ENCODE data around the gene FBN2.
A peak's percentile ranks its signal among the peaks of the same experiment; 100 is the strongest.

Gene FBN2

DNA sequence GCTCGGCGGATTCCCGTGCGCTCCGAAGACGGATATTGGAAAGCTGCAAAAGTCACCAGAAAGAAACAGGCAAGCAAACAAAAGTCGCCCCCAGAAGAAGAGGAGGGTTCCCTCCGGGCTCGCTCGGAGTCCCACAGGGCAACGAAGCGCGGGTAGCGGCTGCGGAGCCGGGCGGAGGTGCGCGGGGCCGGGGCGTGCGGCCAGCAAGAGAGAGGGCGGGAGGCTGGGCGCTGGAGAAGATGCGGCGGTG is at the start of gene FBN2:
TSS of gene FBN2 (minus strand) at position 246 of the 250 bp plus-strand sequence. CDS start 642 bp downstream, outside the sequence.
- H3K27me3 ChIP-seq (ENCODE audit: control insufficient read depth in 1 of 2, insufficient read depth in 2 of 2, low read length in 2 of 2): peaks cover 23 to 26% of the 10 kb centered on the region in 2 donors
- no peaks in the 10 kb centered on the region for H3K36me3 ChIP-seq (ENCODE audit: insufficient read depth, low read length)
- no peak within 1 kb of the TSS for H3K9ac ChIP-seq (ENCODE audit: low read length)
- H3K4me3 ChIP-seq (ENCODE audit: low read depth in 1 of 2, low read length in 2 of 2): peak within 1 kb of the TSS; percentile 58 to 69
- H3K4me1 ChIP-seq (ENCODE audit: insufficient read depth, low read length): peaks cover 9% of the 10 kb centered on the region
- no peaks in the 10 kb centered on the region for H3K9me3 ChIP-seq (ENCODE audit: low read length)
- H3K27ac ChIP-seq (ENCODE audit: low read depth, low read length): peak within 1 kb of the TSS; percentile 68

DNA sequence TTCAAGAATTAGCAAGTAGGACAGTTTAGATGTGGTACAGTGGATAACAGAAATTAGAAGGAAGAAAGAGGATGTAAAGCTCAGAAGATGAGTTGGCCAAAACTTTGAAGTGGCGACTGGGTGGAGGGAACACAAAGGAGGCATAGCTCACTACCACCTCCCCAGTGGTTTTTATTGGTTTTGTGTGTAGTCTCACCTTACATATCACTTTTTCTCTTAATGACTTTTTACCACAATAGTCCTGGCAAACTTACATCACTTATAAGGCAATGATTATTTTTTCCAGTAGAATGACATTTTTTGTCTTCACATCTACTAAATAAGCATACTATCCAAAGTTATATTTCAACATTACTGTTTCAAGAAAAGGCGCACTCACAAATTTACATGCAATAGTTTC is 49.2 kb upstream of the FBN2 start:
- Histone ChIP-seq H3K9me3 (ENCODE audit: low read length) (no peaks in the 10 kb centered on the region), H3K27ac (ENCODE audit: low read depth, low read length) (no peak overlapping the region), H3K9ac (ENCODE audit: low read length) (no peak overlapping the region), H3K27me3 (ENCODE audit: control insufficient read depth in 1 of 2, insufficient read depth in 2 of 2, low read length in 2 of 2) (no peaks in the 10 kb centered on the region), H3K36me3 (ENCODE audit: insufficient read depth, low read length) (no peaks in the 10 kb centered on the region), H3K4me3 (ENCODE audit: low read depth in 1 of 2, low read length in 2 of 2) (no peak overlapping the region), H3K4me1 (ENCODE audit: insufficient read depth, low read length) (no peaks in the 10 kb centered on the region)

DNA sequence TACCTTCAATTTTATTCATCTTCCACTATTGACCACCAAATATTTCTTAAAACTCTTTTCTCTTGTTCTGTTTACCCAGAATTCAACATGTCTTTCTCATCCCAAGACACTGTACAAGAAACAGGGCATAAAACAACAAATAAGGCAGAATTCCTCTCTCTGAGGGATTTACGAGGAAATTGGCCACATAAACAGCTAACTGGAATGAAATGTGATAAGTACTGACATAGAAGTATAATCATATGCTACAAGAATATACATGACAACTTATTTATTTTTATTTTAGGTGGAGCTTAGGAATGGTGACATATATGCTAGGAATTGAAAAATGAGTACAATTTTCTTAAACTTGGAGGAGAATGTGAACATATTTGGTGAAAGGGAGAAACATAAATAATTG is 48.8 kb upstream of the FBN2 start:
- H3K4me1 ChIP-seq (ENCODE audit: insufficient read depth, low read length): no peaks in the 10 kb centered on the region
- no peak overlapping the region for H3K9ac ChIP-seq (ENCODE audit: low read length)
- no peaks in the 10 kb centered on the region for H3K27me3 ChIP-seq (ENCODE audit: control insufficient read depth in 1 of 2, insufficient read depth in 2 of 2, low read length in 2 of 2)
- no peaks in the 10 kb centered on the region for H3K36me3 ChIP-seq (ENCODE audit: insufficient read depth, low read length)
- no peak overlapping the region for H3K4me3 ChIP-seq (ENCODE audit: low read depth in 1 of 2, low read length in 2 of 2)
- H3K27ac ChIP-seq (ENCODE audit: low read depth, low read length): no peak overlapping the region
- no peaks in the 10 kb centered on the region for H3K9me3 ChIP-seq (ENCODE audit: low read length)

DNA sequence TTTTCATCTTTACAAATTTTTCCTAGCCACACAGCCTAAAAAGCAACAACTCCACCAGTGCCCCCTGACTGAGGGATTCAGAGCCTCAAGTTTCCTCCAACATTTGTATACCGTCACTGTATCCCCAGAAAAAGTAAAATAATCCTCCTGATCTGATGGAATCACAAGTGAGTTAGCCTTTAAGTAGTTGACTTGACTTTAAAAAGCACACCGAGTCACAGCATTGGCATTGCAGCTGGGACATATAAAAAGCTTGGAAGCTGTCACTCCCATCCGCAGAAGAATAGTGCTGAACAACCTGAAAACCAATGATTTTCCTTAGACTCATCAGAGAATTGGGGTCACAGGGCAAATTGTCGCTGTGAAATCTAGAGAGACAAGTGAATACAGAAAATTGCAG is 41.6 kb upstream of the FBN2 start:
- no peak overlapping the region for H3K27ac ChIP-seq (ENCODE audit: low read depth, low read length)
- H3K9ac ChIP-seq (ENCODE audit: low read length): no peak overlapping the region
- H3K36me3 ChIP-seq (ENCODE audit: insufficient read depth, low read length): no peaks in the 10 kb centered on the region
- H3K4me1 ChIP-seq (ENCODE audit: insufficient read depth, low read length): no peaks in the 10 kb centered on the region
- no peaks in the 10 kb centered on the region for H3K9me3 ChIP-seq (ENCODE audit: low read length)
- H3K27me3 ChIP-seq (ENCODE audit: control insufficient read depth in 1 of 2, insufficient read depth in 2 of 2, low read length in 2 of 2): no peaks in the 10 kb centered on the region
- no peak overlapping the region for H3K4me3 ChIP-seq (ENCODE audit: low read depth in 1 of 2, low read length in 2 of 2)

DNA sequence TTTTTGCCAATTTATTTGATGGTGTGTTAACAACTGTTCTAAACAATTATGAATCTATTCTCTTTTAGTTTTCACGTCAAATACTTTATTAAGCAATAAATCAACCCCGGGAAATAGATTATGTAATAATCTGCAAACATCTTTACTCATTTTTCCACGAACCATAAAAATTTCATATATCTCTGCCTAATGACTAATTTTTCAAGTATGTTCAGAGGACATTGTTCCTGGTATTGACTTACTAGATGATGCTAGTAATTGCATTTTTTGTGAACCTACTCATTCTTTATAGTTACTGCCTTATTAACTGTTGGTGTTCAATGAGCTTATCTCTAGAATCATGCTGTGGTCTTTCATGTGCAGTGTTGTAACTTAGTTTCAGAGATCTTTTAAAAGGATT is 41.0 kb upstream of the FBN2 start:
- Histone ChIP-seq H3K27me3 (ENCODE audit: control insufficient read depth in 1 of 2, insufficient read depth in 2 of 2, low read length in 2 of 2) (no peaks in the 10 kb centered on the region), H3K36me3 (ENCODE audit: insufficient read depth, low read length) (no peaks in the 10 kb centered on the region), H3K9me3 (ENCODE audit: low read length) (no peaks in the 10 kb centered on the region), H3K9ac (ENCODE audit: low read length) (no peak overlapping the region), H3K27ac (ENCODE audit: low read depth, low read length) (no peak overlapping the region), H3K4me1 (ENCODE audit: insufficient read depth, low read length) (no peaks in the 10 kb centered on the region), H3K4me3 (ENCODE audit: low read depth in 1 of 2, low read length in 2 of 2) (no peak overlapping the region)

DNA sequence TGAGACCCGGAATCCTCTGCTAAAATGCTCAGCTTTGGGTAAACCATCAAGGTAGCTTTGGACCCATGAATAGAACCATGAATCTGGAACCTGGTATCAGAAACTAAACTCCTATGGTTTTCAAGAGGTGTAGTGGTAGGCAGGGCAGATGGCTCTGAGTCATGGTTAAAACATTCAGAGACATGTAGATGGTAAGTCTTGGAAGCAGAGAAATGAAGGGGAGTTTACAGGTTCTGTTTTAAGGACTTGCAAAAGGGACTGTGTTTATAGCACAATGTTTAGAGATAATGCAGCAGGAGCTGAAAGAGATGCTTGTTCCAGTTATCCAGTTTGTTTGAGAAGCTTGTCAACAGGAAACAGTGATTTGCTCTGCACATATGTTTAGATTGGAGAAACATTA is 36.0 kb upstream of the FBN2 start:
- Histone ChIP-seq H3K27ac (ENCODE audit: low read depth, low read length) (no peak overlapping the region), H3K9me3 (ENCODE audit: low read length) (no peaks in the 10 kb centered on the region), H3K27me3 (ENCODE audit: control insufficient read depth in 1 of 2, insufficient read depth in 2 of 2, low read length in 2 of 2) (no peaks in the 10 kb centered on the region), H3K36me3 (ENCODE audit: insufficient read depth, low read length) (no peaks in the 10 kb centered on the region), H3K4me1 (ENCODE audit: insufficient read depth, low read length) (no peaks in the 10 kb centered on the region), H3K9ac (ENCODE audit: low read length) (no peak overlapping the region), H3K4me3 (ENCODE audit: low read depth in 1 of 2, low read length in 2 of 2) (no peak overlapping the region)

GRCh38 chr5:128572930-128573319 is 34.9 kb upstream of the FBN2 start:
- H3K27me3 ChIP-seq (ENCODE audit: control insufficient read depth in 1 of 2, insufficient read depth in 2 of 2, low read length in 2 of 2): no peaks in the 10 kb centered on the region
- no peak overlapping the region for H3K4me3 ChIP-seq (ENCODE audit: low read depth in 1 of 2, low read length in 2 of 2)
- no peaks in the 10 kb centered on the region for H3K36me3 ChIP-seq (ENCODE audit: insufficient read depth, low read length)
- H3K9me3 ChIP-seq (ENCODE audit: low read length): no peaks in the 10 kb centered on the region
- H3K27ac ChIP-seq (ENCODE audit: low read depth, low read length): no peak overlapping the region
- no peaks in the 10 kb centered on the region for H3K4me1 ChIP-seq (ENCODE audit: insufficient read depth, low read length)
- no peak overlapping the region for H3K9ac ChIP-seq (ENCODE audit: low read length)

- no peaks in the 10 kb centered on the region for H3K4me1 ChIP-seq (ENCODE audit: insufficient read depth, low read length)
- no peak overlapping the region for H3K4me3 ChIP-seq (ENCODE audit: low read depth in 1 of 2, low read length in 2 of 2)
- H3K9me3 ChIP-seq (ENCODE audit: low read length): no peaks in the 10 kb centered on the region
- H3K27ac ChIP-seq (ENCODE audit: low read depth, low read length): no peak overlapping the region
- H3K9ac ChIP-seq (ENCODE audit: low read length): no peak overlapping the region
- H3K27me3 ChIP-seq (ENCODE audit: control insufficient read depth in 1 of 2, insufficient read depth in 2 of 2, low read length in 2 of 2): no peaks in the 10 kb centered on the region
- no peaks in the 10 kb centered on the region for H3K36me3 ChIP-seq (ENCODE audit: insufficient read depth, low read length)
These were observed 34.2 kb upstream of the FBN2 start for GRCh38 chr5:128572051-128572929.

- no peak overlapping the region for H3K27ac ChIP-seq (ENCODE audit: low read depth, low read length)
- no peaks in the 10 kb centered on the region for H3K4me1 ChIP-seq (ENCODE audit: insufficient read depth, low read length)
- no peaks in the 10 kb centered on the region for H3K36me3 ChIP-seq (ENCODE audit: insufficient read depth, low read length)
- no peaks in the 10 kb centered on the region for H3K27me3 ChIP-seq (ENCODE audit: control insufficient read depth in 1 of 2, insufficient read depth in 2 of 2, low read length in 2 of 2)
- H3K9me3 ChIP-seq (ENCODE audit: low read length): no peaks in the 10 kb centered on the region
- H3K9ac ChIP-seq (ENCODE audit: low read length): no peak overlapping the region
- no peak overlapping the region for H3K4me3 ChIP-seq (ENCODE audit: low read depth in 1 of 2, low read length in 2 of 2)
These were observed 28.1 kb upstream of the FBN2 start for GRCh38 chr5:128566178-128566577.

- H3K9ac ChIP-seq (ENCODE audit: low read length): no peak overlapping the region
- no peak overlapping the region for H3K27ac ChIP-seq (ENCODE audit: low read depth, low read length)
- H3K36me3 ChIP-seq (ENCODE audit: insufficient read depth, low read length): no peaks in the 10 kb centered on the region
- no peaks in the 10 kb centered on the region for H3K4me1 ChIP-seq (ENCODE audit: insufficient read depth, low read length)
- no peak overlapping the region for H3K4me3 ChIP-seq (ENCODE audit: low read depth in 1 of 2, low read length in 2 of 2)
- no peaks in the 10 kb centered on the region for H3K27me3 ChIP-seq (ENCODE audit: control insufficient read depth in 1 of 2, insufficient read depth in 2 of 2, low read length in 2 of 2)
- H3K9me3 ChIP-seq (ENCODE audit: low read length): no peaks in the 10 kb centered on the region
These were observed 21.6 kb upstream of the FBN2 start for GRCh38 chr5:128559300-128560297.

DNA sequence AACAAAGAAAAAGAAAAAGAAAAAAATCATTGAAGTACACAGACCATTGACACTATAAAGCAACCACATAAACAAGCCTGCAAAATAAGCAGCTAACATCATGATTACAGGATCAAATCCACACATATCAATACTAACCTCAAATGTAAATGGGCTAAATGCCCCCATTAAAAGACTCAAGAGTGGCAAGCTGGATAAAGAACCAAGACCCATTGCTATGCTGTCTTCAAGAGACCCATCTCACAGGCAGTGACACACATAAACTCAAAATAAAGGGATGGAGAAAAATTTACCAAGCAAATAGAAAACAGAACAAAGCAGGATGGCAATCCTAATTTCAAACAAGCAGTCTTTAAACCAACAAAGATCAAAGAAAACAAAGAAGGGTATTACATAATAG is 15.7 kb upstream of the FBN2 start:
- no peak overlapping the region for H3K9ac ChIP-seq (ENCODE audit: low read length)
- H3K4me3 ChIP-seq (ENCODE audit: low read depth in 1 of 2, low read length in 2 of 2): no peak overlapping the region
- no peaks in the 10 kb centered on the region for H3K4me1 ChIP-seq (ENCODE audit: insufficient read depth, low read length)
- no peaks in the 10 kb centered on the region for H3K27me3 ChIP-seq (ENCODE audit: control insufficient read depth in 1 of 2, insufficient read depth in 2 of 2, low read length in 2 of 2)
- no peaks in the 10 kb centered on the region for H3K36me3 ChIP-seq (ENCODE audit: insufficient read depth, low read length)
- no peak overlapping the region for H3K27ac ChIP-seq (ENCODE audit: low read depth, low read length)
- peaks cover 4% of the 10 kb centered on the region for H3K9me3 ChIP-seq (ENCODE audit: low read length)
